Mesendoderm (in vitro differentiated cells): Measurements from ENCODE around the gene UBA6. TPM values are rescaled to one million over a fixed set of nuclear protein-coding genes. Genes with fewer than 3 reads are reported as not detected.

ENCODE experiments used
- DNase-seq: peaks from one replicate; pipeline ENCODE4 v3.0.0; 2013
- H2AK5ac ChIP-seq: 2 replicates; pipeline ENCODE4 v1.6.1; 2013; ENCODE audit warnings: low read length, inconsistent platforms
- H2BK120ac ChIP-seq: 2 replicates; pipeline ENCODE4 v1.6.1; 2013; ENCODE audit warnings: low read depth, mild to moderate bottlenecking, low read length, moderate library complexity, mixed read lengths
- H2BK15ac ChIP-seq: replicated peaks from 2 replicates; pipeline ENCODE4 v1.6.1; 2013; ENCODE audit warnings: low read depth, mild to moderate bottlenecking, moderate library complexity
- H2BK5ac ChIP-seq: 2 replicates; pipeline ENCODE4 v1.6.1; 2013; ENCODE audit warnings: low read length, inconsistent platforms
- H3K18ac ChIP-seq: 2 replicates; pipeline ENCODE4 v1.6.1; 2013; ENCODE audit warnings: mild to moderate bottlenecking, low read length, mixed read lengths
- H3K23ac ChIP-seq: one replicate; pipeline ENCODE4 v1.6.1; 2013; ENCODE audit warnings: low read length
- H3K27ac ChIP-seq: 2 replicates; pipeline ENCODE4 v1.5.1; 2013; ENCODE audit warnings: low read depth, mild to moderate bottlenecking, inconsistent platforms, low read length, moderate library complexity
- H3K27me3 ChIP-seq: 2 replicates; pipeline ENCODE4 v1.6.1; 2013; ENCODE audit warnings: low read length, control low read depth, mild to moderate bottlenecking, inconsistent platforms; ENCODE audit not compliant: insufficient read depth, poor library complexity
- H3K36me3 ChIP-seq: 2 replicates; pipeline ENCODE4 v1.6.1; 2013; ENCODE audit warnings: low read length, inconsistent platforms; ENCODE audit not compliant: control insufficient read depth, insufficient read depth
- H3K4ac ChIP-seq: one replicate; pipeline ENCODE4 v1.6.1; 2013; ENCODE audit warnings: low read depth, mild to moderate bottlenecking, low read length, moderate library complexity
- H3K4me1 ChIP-seq: 2 replicates; pipeline ENCODE4 v1.6.1; 2013; ENCODE audit warnings: low read depth, low read length, inconsistent platforms; ENCODE audit not compliant: control insufficient read depth
- H3K4me2 ChIP-seq: 2 replicates; pipeline ENCODE4 v1.6.1; 2013; ENCODE audit warnings: low read length
- H3K4me3 ChIP-seq: 2 replicates; pipeline ENCODE4 v1.5.1; 2013; ENCODE audit warnings: mild to moderate bottlenecking, low read length
- H3K56ac ChIP-seq: one replicate; pipeline ENCODE4 v1.6.1; 2013; ENCODE audit warnings: low read length
- H3K79me1 ChIP-seq: 2 replicates; pipeline ENCODE4 v1.6.1; 2013; ENCODE audit warnings: low read length, inconsistent platforms
- H3K79me2 ChIP-seq: 2 replicates; pipeline ENCODE4 v1.6.1; 2013; ENCODE audit warnings: mild to moderate bottlenecking, low read length; ENCODE audit not compliant: control insufficient read depth, insufficient read depth
- H3K9ac ChIP-seq: 2 replicates; pipeline ENCODE4 v1.6.1; 2013; ENCODE audit warnings: low read length, inconsistent platforms
- H4K5ac ChIP-seq: one replicate; pipeline ENCODE4 v1.6.1; 2013; ENCODE audit warnings: low read length
- H4K8ac ChIP-seq: one replicate; pipeline ENCODE4 v1.6.1; 2013; ENCODE audit warnings: low read depth, mild to moderate bottlenecking, control low read depth, low read length, moderate library complexity
- WGBS: extraction: QIAGEN DNeasy Blood & Tissue Kit; methylation state at CpG from one replicate; pipeline ENCODE4 v1.1.7; 2013; ENCODE audit warnings: low lambda C conversion rate, missing lambda C conversion rate; ENCODE audit not compliant: insufficient coverage; ENCODE audit errors: extremely low coverage; 5-methylcytosine and 5-hydroxymethylcytosine counted together
- polyA plus RNA-seq, 2 experiments: library from polyadenylated mRNA; stranded (reverse); fragments of 200-250 nt; gene quantifications; one replicate each; pipeline ENCODE4 v1.2.3, GENCODE V29; 2013

UBA6 gene
- polyA plus RNA-seq (2013, experiment 1 of 2) = 39.0 TPM
- 36.8 TPM for polyA plus RNA-seq (2013, experiment 2 of 2)

DNA sequence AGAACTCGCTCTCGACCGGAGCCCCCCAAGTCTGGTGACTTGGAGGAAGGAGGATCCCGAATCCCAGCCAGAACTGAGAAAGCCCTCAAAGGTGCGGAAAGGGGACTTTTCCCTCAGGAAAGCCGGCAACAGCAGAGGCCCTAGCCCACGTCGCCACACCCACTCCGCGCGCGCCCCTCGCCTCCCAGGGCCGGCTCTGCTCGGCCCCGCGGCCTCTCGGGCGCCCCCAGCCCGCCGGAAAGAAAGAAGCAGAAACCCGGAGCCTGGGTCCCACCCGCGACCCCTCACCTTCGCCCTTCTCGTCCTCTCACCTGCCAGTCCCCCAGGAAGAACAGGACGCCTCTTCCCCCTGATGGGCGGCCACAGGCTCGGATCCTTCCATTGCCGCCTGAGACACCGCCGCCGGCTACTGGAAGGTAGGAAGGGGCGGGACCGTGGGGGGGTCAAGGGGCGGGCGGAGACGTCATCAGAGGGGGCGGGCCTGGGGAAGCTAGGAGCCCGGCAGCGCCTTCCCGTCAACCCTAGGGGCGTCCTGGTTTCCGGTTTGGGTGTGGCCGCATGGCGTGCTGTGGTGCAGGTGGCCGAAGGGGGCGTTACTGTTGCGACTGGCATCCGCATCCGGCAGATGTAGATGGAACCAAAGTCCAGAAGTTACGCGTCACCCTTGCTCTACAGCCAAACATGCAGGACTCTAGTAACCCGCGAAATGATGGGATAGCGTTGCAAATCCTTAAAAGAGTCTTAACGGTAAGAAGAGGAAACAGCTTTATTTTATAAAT is at the start of gene UBA6:
Gene UBA6 (minus strand): TSS at position 418 of the 779 bp plus-strand sequence. CDS start 36 bp downstream, at position 382.
- H4K8ac ChIP-seq = peak within 1 kb of the TSS; percentile 56

DNA sequence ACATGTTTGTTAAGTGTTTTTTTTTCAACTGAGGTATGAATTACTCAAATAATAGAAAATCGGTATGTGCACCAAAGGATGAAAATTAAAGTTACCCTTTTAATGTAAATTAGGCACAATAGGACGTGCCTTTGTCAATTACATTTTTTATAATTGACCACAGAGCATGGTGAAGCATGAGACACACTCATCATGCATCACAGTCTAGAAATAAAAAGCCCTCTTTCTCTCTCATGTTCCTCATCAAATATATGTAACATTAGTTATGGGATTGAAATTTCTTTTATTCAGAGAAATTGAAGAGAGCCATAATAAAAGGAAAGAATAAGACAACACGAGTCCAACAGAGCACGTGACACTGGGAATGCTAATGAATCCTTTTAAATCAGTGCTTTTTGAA is 49.7 kb upstream of the UBA6 start:
- Histone ChIP-seq H3K4ac (no peak overlapping the region), H3K23ac (no peak overlapping the region), H3K18ac (no peak overlapping the region), H3K9ac (no peak overlapping the region), H3K27ac (no peak overlapping the region), H3K4me2 (no peak overlapping the region), H3K79me1 (no peaks in the 10 kb centered on the region), H3K27me3 (no peaks in the 10 kb centered on the region), H2BK120ac (no peak overlapping the region), H4K5ac (no peak overlapping the region), H4K8ac (no peak overlapping the region), H3K36me3 (no peaks in the 10 kb centered on the region), H2BK15ac (no peak overlapping the region), H3K79me2 (no peaks in the 10 kb centered on the region), H2AK5ac (no peak overlapping the region), H3K56ac (no peak overlapping the region), H3K4me1 (no peaks in the 10 kb centered on the region), H2BK5ac (no peak overlapping the region), H3K4me3 (no peak overlapping the region)
- no CpG with 5 or more reads among the region's 4 CpGs for WGBS
- DNase-seq = no peak

More for the DNA sequence above, at the start of gene UBA6:
- Histone ChIP-seq H3K27me3 (no peaks in the 10 kb centered on the region), H3K27ac (peak within 1 kb of the TSS; percentile 78), H3K4me1 (no peaks in the 10 kb centered on the region), H3K9ac (peak within 1 kb of the TSS; percentile 87), H3K4me2 (peak within 1 kb of the TSS; percentile 44), H4K5ac (no peak within 1 kb of the TSS), H3K18ac (no peak within 1 kb of the TSS), H2BK5ac (no peak within 1 kb of the TSS), H2BK120ac (no peak within 1 kb of the TSS), H3K56ac (peak within 1 kb of the TSS; percentile 89), H3K23ac (no peak within 1 kb of the TSS), H3K79me2 (peaks cover 25% of the 10 kb centered on the region), H3K36me3 (no peaks in the 10 kb centered on the region), H3K4me3 (peak within 1 kb of the TSS; percentile 84), H2BK15ac (no peak within 1 kb of the TSS), H3K79me1 (peaks cover 7% of the 10 kb centered on the region), H2AK5ac (no peak within 1 kb of the TSS), H3K4ac (no peak within 1 kb of the TSS)
- peak; percentile 98 for DNase-seq
- WGBS = no CpG with 5 or more reads among the region's 57 CpGs

DNA sequence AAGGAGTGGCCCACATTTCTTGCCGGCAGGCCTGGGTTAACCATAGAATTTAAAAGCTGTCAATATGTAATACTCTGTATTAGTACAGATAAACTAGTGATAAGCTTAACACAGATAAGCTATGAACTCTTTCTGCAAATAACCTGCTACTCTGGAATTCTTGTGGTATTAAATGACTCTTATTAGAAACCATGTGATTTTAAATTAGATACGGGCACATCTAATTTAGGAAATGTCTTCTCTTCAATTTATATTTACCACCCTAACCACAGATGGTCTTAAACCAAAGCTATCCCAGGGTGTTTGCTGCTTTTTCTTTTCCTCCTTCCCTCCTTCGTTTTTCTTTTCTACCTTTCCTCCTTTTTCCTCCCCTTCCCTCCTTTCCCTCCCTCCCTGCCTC is 48.3 kb upstream of the UBA6 start:
- no peak overlapping the region for H2AK5ac ChIP-seq
- no peak overlapping the region for H3K27ac ChIP-seq
- no peak overlapping the region for H3K4ac ChIP-seq
- DNase-seq = no peak
- no peak overlapping the region for H2BK120ac ChIP-seq
- no peak overlapping the region for H3K9ac ChIP-seq
- no peaks in the 10 kb centered on the region for H3K79me1 ChIP-seq
- no peak overlapping the region for H3K56ac ChIP-seq
- H3K27me3 ChIP-seq = no peaks in the 10 kb centered on the region
- H3K4me2 ChIP-seq = no peak overlapping the region
- no CpG with 5 or more reads among the region's 3 CpGs for WGBS
- H3K36me3 ChIP-seq = no peaks in the 10 kb centered on the region
- no peak overlapping the region for H3K4me3 ChIP-seq
- no peak overlapping the region for H4K5ac ChIP-seq
- H3K23ac ChIP-seq = no peak overlapping the region
- H2BK5ac ChIP-seq = no peak overlapping the region
- no peak overlapping the region for H3K18ac ChIP-seq
- no peak overlapping the region for H2BK15ac ChIP-seq
- no peaks in the 10 kb centered on the region for H3K79me2 ChIP-seq
- H3K4me1 ChIP-seq = no peaks in the 10 kb centered on the region
- H4K8ac ChIP-seq = no peak overlapping the region

DNA sequence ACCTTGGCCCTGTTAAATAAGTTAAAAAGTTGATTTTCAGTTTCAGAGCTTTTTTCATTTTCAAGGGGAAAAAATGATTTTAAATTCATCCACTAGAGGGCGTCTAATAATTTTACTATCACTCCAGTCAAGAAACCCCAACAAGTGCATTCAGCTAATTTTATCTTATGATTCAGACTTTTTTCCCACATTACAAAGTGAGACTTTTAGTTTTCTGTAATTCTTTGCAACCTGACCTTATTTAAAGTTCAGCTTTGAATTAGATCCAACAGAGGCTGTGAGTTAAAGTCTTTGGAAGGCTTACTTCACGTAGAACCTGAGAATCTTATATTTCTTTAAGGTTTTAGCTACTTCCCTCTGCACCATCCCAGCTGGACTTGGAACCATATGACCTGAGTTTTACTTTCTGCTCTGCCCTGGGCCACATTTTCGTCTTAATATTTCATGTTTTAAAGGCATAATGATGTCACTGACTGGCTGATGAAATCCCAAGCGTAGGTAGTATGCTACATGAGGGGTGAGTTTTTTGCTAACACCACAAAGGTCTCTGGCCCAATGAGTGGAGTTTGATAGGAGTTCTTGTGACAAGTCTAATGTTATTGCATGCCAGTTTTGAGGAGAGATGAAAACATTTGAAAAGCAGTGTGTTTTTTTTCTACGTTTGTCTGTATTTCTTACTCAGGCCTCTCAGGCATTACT is 46.0 kb upstream of the UBA6 start:
- no peak overlapping the region for H3K4me3 ChIP-seq
- peak; percentile 40 for DNase-seq
- no CpG with 5 or more reads among the region's 5 CpGs for WGBS
- no peaks in the 10 kb centered on the region for H3K27me3 ChIP-seq
- H3K23ac ChIP-seq = no peak overlapping the region
- no peak overlapping the region for H3K56ac ChIP-seq
- H2AK5ac ChIP-seq = no peak overlapping the region
- H3K27ac ChIP-seq = no peak overlapping the region
- no peak overlapping the region for H4K5ac ChIP-seq
- H3K79me2 ChIP-seq = no peaks in the 10 kb centered on the region
- no peak overlapping the region for H4K8ac ChIP-seq
- no peak overlapping the region for H3K9ac ChIP-seq
- H3K4me2 ChIP-seq = no peak overlapping the region
- no peak overlapping the region for H2BK120ac ChIP-seq
- H3K4ac ChIP-seq = no peak overlapping the region
- no peaks in the 10 kb centered on the region for H3K79me1 ChIP-seq
- H2BK5ac ChIP-seq = no peak overlapping the region
- no peaks in the 10 kb centered on the region for H3K36me3 ChIP-seq
- no peak overlapping the region for H3K18ac ChIP-seq
- H3K4me1 ChIP-seq = no peaks in the 10 kb centered on the region
- H2BK15ac ChIP-seq = no peak overlapping the region

DNA sequence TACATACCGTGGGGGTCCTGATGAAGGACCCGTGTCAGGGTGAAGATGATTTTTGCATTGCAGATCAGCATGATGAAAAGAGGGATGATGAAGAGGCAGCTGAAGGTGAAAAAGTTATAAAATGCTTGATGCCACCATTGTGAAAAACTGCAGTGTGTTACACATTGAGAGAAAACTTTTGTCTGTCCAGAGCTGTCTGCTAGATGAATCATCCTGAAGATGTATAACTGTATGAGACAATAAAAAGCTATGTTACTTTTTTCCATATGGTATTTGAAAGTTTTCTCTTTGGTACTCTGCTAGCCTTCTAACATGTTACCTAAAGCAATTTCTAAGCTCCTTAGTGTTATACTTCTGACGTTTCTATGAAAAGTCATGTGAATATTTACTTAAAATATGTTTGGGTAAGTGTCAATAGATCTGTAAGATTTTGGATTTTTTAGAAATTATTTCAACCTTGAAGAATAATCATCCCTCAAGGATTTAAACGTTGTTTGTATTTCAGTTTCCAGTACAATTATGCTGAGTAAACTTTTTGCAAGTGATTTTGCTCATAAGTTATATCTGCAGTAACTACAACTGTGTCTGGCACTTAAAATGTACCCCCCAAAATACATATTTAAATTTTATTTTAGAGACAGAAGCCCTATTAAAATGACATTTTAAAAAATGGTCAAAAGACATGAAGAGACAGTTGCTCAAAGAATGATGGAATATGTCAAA is 43.8 kb upstream of the UBA6 start:
- no peaks in the 10 kb centered on the region for H3K79me2 ChIP-seq
- H3K9ac ChIP-seq = no peak overlapping the region
- no peak overlapping the region for H2AK5ac ChIP-seq
- no peak overlapping the region for H3K4ac ChIP-seq
- no peak overlapping the region for H4K5ac ChIP-seq
- no peak overlapping the region for H3K23ac ChIP-seq
- H3K4me1 ChIP-seq = no peaks in the 10 kb centered on the region
- H2BK15ac ChIP-seq = no peak overlapping the region
- H3K56ac ChIP-seq = no peak overlapping the region
- H3K79me1 ChIP-seq = no peaks in the 10 kb centered on the region
- H2BK120ac ChIP-seq = no peak overlapping the region
- H3K36me3 ChIP-seq = no peaks in the 10 kb centered on the region
- H4K8ac ChIP-seq = no peak overlapping the region
- no peak overlapping the region for H2BK5ac ChIP-seq
- H3K4me2 ChIP-seq = no peak overlapping the region
- no peak overlapping the region for H3K27ac ChIP-seq
- no peak overlapping the region for H3K4me3 ChIP-seq
- H3K18ac ChIP-seq = no peak overlapping the region
- WGBS = no CpG with 5 or more reads among the region's 4 CpGs
- DNase-seq = no peak
- H3K27me3 ChIP-seq = no peaks in the 10 kb centered on the region
